ENCODE data around the gene TOR1AIP1.

TOR1AIP1 gene

DNA sequence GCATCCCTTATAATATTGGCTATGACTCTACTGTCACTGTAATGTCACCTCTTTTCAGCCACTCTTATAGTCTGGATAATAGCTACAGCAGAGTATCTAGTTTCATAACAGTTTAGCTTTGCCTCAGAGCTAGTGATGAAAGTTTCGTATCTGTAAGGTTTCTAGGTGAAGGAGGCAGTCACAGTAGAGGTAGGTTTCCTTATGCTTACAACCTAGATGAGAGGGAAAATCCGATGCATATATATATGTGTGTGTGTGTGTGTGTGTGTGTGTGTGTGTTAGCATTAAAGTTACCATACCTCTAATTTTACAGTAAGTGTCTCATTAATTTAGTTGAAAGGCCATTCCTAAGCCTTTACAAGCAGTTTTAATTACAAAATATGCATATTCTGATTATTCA, 2.3 kb upstream of the TOR1AIP1 start:
- no peak for DNase-seq (ENCODE audit: low read depth in 4 of 4, low spot score in 1 of 4)

DNA sequence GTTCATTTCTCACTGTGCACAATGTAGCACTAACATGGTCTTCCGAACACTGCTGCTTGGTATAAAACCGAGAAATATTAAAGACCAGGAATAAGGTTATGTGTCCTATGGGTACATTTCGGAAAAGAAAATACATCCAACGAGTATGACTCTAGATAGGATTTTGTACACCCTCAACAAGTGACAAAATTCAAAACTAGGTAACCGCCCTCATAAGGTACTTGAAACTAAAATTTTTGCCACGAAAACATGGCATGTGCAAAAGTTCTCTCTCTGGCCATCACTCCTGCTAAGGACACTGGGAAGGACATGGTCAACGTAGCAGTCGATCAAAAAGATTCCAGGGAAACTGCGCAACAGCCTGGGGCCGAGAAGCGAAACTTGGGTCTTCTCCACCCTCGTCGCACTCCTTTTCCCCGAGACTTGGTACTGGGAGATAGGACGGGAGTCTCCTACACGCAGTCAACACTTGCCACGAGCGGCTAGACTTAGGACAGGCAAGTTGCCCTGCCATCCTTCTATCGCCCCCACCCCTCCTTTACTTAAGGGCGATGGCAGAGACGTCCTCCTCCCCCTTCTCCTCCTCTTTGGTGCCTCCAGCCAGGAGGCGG, 338 bp upstream of the TOR1AIP1 start:
- DNase-seq (ENCODE audit: low read depth in 4 of 4, low spot score in 1 of 4), result no peak

DNA sequence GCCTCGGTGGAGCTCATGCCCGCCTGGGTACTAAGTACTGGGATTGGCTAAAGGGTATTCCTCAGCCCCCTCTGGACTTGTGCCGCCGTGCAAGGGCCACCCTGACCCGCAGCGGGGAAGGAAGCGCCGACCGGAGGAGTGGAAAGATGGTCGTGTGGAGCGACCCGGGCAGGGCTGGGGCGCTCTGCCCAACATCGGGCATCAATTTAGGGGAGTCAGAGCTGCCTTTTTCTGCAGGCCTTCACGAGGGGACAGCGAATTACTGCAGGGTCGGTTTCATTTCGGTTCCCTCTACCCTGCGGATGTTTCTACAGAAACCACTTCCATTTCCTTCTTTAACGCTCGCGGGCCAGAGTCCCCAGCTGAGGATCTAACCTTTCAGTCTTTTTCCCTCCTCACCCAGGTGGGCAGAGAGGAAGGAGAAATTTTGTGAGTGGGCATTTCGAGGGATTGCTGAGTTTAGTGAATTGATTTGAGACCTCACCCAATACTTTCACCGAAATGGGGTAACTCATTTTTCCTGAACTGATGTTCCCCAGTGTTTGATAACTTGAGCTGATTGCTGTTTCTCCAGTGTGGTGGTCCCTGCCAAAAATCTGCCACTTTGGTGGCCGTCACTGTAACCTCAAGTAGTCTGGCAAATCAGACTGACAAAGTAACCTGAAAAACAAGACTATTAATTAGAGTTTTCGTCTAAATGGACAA, 1.1 kb downstream of the TOR1AIP1 start:
- DNase-seq (ENCODE audit: low read depth in 4 of 4, low spot score in 1 of 4), result peak in 1 of 4 experiments; percentile 8

DNA sequence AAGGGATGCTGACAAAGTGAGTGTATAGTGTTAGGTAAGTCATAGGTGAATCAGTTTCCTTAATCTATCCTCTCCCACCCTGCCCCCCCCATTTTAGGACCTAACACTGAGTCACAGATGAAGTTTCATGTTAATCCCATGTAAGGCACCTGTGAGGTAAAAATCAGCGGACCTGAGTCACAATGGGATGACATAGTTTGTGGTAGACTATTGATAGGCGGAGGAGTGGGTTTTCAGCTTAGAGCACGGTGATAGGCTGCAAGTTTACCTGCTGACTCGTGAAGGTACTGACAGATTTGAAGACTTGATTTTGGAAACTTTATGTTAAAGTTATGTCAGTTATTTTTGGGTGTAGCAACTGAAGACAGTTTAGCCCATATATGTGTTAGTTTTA, 1.7 kb downstream of the TOR1AIP1 start:
- DNase-seq (ENCODE audit: low read depth in 4 of 4, low spot score in 1 of 4), result peak; percentile 9 to 49 (median 27)

DNA sequence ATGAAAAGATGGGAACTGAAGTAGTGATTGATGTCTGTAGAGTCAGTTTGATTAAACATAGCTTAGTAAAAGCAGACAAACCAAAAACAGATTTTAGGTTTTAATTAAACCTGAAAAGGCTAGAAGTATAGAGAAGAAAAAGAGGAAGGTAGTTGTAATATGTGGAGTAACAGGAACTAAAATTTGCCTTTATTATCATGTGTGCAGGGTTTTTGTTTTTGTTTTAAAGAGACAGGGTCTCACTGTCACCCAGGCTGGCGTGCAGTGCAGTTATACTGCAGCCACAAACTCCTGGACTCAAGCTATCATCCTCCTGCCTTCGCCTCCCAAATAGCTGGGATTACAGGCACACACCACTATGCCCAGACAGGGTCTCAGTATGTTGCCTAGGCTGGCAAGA, 6.0 kb downstream of the TOR1AIP1 start:
- no peak for DNase-seq (ENCODE audit: low read depth in 4 of 4, low spot score in 1 of 4)

DNA sequence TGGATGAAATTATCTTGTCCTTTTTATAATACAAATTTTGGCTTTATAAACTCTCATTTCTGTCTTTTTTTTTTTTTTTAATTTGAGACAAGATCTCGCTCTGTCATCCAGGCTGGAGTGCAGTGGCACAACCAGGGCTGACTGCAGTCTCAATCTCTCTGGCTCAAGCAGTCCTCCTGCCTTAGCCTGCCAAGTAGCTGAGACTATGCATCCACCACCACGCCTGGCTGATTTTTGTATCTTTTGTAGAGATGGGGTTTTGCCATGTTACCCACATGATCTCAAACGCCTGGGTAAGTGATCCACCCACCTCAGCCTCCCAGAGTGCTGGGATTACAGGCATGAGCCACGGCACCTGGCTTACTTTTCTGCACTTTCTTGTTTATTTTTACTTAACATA, 7.5 kb downstream of the TOR1AIP1 start:
- DNase-seq (ENCODE audit: low read depth in 4 of 4, low spot score in 1 of 4), result no peak

DNA sequence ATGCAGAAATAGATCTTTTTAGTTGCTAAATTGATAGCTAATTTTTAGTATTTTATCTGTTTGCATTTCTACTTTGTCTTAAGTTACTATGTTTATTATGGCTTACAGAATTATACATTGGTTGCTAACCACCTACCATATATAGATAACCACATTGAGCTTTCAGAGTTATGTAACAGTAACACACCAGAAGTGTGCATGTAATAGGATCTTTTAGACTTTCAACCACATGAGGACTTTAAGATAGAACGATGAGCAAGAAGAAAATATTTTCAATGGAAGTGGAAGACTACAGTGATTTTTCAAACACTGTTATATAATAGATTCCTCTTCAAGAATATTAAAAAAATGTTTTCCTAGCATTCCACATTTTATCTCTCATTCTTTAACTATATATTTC, 28.8 kb downstream of the TOR1AIP1 start:
- DNase-seq (ENCODE audit: low read depth in 4 of 4, low spot score in 1 of 4), result no peak

DNA sequence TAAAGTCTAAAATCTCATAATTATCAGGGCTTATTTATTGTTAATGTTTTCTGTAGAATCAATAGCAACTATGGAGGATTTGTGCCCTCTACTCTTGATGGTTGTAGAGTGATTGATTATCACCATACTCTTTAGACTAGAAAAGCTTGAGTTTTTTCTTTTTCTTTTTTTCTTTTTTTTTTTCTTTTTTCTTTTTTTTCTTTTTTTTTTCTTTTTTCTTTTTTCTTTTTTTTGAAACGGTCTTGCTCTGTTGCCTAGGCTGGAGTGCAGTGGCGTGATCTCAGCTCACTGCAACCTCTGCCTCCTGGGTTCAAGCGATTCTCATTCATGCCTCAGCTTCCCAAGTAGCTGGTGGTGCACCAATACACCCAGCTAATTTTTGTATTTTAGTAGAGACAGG, 29.7 kb downstream of the TOR1AIP1 start:
- DNase-seq (ENCODE audit: low read depth in 4 of 4, low spot score in 1 of 4), result no peak

DNA sequence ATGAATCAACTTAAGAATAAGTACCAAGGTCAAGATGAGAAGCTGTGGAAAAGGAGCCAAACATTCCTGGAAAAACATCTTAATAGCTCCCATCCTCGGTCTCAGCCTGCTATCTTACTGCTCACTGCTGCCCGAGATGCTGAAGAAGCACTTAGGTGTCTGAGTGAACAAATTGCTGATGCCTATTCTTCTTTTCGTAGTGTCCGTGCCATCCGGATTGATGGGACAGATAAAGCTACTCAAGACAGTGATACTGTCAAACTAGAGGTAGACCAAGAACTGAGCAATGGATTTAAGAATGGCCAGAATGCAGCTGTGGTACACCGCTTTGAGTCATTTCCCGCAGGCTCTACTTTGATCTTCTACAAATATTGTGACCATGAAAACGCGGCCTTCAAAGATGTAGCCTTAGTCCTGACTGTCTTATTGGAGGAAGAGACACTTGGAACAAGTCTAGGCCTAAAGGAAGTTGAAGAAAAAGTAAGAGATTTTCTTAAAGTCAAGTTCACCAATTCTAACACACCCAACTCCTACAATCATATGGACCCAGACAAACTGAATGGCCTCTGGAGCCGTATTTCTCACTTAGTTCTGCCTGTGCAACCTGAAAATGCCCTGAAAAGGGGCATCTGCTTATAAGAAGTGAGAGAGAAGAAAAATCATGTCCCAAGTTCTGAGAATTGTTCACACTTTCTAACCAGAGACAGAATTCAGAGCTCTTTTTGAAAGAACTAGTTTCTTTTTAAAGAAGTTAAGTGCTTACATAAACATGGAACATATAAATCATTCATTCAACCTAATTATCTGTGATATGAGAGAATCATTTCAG, 35.7 kb downstream of the TOR1AIP1 start:
- no peak for DNase-seq (ENCODE audit: low read depth in 4 of 4, low spot score in 1 of 4)

DNA sequence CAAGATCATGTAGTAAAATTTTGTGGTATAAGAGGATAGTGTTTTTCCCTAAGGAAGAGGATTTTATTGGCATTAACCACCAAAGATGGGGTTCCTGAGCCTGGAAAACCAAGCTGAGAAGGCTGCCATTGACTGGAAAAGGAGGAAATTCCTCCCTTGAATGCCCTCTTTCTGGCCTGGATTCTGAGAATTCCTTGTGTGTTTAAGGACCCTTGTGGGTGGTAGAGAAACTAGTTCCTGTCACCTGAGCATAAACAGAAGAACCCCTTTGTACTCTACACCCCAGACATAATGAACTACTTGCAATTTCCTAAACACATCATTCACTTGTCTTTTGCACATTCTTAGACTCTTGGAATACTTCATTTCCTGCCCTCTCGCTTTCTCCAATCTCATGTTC, 39.4 kb downstream of the TOR1AIP1 start:
- DNase-seq (ENCODE audit: low read depth in 4 of 4, low spot score in 1 of 4), result no peak

DNA sequence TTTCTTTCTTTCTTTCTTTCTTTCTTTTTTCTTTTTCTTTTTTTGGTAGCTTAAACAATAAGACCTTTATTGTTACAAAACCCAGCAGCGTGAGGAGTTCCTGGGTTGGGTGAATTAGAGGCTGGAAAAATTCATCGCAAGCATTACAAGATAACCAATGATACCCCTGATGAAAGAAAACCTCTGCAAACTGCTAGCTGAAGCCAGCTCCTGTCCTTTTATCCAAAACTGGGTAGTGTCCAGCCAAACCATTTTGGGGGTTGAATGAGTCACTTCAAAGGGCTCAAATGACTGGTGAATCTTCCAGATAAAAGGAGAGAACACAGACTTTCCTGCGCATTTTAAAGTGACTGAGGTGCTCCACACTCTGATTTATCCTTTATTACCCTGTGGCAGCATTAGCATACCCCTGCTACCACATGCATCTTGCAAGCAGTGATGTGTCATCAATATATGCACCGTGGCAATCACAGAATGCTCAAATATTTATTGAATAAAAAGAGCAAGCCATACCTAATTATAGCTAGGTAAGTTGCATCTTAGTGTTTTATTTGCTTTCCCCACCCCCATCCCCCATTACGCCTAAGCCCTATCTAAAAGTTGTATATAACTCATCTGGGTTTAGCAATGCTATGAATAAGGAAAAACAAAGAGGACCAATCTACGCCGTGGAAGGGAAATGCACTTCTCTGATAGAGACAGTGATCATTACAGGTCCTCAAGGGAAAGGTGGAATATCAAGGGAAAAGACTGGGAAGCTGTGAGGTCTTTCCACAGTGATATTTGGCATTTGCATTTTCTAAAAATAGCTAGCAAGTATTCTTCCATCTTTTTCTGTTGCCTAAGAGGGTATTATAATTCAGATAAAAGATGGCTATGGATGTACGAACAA, 40.1 kb downstream of the TOR1AIP1 start:
- DNase-seq (ENCODE audit: low read depth in 4 of 4, low spot score in 1 of 4), result no peak

DNA sequence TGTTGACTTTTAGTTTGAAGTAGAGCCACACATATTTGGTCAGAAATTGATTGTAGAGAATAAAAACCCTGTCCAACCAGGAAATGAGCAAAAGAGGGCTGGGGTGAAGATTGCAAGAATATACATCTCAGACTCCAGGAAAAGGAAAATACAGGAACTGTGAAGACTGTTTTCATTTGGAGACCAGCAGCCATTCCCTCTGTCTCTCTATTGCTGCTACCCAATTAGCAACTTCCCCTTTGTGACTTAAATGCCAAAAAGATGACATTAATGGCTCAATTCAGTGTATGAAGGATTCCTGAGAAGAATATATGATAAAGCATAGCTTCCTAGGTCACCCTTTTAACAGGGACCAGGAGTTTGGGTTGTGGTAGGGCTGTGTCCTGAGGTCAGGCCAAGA, 40.9 kb downstream of the TOR1AIP1 start:
- DNase-seq (ENCODE audit: low read depth in 4 of 4, low spot score in 1 of 4), result no peak

DNA sequence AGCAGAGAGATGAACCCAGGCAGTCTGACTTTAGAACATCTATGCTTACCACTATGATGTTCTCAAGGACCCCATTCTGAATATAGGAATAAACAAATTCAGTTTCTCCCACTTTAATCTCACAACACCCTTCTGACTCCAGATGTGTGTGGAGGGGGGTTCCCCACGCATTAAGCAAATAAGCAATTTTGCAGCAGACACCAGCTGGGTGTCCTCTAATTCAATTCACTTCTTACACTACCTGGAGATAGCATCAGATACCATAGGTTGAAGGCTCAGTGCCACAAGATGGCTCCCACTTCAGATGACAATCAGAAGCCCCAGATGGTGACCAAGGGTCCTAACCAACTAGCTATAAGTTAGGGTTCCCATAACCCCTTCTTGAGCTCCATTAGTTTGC, 42.2 kb downstream of the TOR1AIP1 start:
- no peak for DNase-seq (ENCODE audit: low read depth in 4 of 4, low spot score in 1 of 4)

DNA sequence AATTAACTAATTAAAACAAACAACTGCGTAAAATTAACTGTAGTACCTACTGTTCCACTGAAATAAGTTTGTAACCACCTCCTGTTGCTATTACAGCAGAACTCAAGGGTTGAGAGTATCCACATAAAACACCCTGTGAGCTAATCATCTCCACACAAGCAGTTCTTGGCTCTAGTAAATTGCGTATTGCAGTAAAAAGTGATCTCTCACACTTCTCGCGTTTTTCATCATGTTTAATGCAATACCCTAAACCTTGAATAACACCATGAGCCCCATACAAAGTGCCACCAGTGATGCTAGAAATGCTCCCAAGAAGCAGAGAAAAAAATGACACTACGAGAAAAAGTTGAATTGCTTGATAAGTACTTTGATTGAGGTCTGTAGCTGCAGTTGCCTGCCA, 43.2 kb downstream of the TOR1AIP1 start:
- DNase-seq (ENCODE audit: low read depth in 4 of 4, low spot score in 1 of 4), result no peak

DNA sequence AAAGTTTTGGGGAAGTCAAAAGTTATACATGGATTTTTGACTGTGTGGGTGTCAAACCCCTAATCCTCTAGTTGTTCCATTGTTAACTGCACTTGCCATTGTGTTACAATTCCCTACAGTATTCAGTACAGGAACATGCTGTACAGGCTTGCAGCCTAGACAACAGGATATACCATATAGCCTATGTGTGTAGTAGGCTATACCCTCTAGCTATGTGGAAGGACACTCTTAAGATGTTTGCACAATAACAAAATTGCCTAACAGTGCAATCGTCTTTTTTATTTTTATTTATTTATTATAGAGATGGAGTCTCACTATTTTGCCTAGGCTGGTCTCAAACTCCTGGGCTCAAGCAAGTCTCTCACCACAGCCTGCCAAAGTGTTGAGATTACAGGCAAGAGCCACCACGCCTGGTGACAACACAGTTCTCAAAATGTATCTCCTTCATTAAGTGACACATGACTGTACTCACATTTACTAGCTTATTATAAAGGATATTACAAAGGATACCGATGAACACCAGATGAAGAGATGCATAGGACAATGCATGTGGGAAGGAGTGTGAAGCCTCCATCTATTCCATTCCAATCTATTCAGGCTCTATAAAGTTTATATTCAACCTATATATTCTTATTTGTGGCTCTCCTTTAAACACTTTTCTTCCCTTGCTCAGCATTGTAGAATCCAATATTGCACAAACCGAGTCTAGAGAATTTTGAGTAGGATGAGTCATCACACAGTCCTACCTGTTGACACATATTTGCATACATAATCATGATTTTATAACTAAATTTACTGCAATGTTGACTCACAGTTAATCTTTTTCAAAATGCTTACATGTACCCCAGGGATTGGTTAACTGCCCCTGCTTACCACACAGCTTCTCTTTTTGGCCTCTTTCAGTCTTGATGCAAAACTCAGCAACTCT, 44.1 kb downstream of the TOR1AIP1 start:
- no peak for DNase-seq (ENCODE audit: low read depth in 4 of 4, low spot score in 1 of 4)

DNA sequence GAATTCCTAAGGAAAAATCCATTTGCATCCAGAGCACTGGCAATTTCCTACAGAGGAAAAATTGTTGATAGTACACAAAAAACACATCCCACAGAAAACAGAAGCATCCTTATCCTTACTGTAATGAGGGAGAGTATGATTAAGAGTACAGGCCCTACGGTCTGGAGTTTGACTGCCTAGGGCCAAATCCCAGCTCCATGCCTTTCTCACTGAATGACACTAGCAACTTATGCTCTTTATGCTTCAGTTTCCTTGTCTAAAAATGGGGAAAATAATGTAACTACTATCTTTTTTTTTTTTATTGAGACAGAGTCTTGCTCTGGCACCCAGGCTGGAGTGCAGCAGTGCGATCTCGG, 44.7 kb downstream of the TOR1AIP1 start:
- no peak for DNase-seq (ENCODE audit: low read depth in 4 of 4, low spot score in 1 of 4)

DNA sequence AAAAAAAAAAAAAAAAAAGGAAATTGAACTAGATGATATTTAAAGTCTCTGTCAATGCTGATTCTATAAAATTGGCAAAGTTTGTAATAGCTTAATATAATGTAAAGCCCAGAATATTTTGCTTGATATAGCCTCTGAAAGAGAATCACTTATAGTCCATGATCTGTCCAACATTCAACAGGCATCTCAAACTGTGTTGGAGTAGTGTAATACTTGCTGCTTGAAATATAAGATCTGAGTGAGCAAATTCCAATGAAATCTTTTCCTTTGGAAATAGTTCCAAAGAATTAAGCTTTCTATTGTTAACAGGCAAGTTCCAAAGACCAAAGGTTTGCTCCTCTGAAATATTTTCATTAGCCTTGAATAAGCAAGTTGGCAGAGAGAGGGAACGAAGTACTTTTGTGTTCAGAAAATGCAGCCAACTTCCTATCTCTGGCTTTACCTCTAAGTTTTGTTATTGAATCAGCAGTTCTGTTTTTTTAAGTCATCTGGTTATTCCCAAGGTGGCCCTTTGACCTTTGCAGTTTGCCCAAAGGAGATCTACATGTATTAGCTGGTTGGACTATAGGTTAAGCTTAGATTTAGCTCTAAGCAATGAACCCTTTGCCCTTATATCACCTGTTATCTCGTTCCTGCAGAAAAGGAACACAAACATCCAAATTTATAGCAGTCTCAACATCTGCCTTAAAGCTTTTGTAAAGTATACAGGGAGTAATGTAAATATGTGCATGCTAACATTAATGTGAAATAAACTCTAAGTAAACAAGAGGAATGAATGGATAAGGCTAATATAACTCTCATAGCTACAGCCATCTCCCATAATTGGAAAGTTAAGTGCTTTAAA, 48.1 kb downstream of the TOR1AIP1 start:
- no peak for DNase-seq (ENCODE audit: low read depth in 4 of 4, low spot score in 1 of 4)

DNA sequence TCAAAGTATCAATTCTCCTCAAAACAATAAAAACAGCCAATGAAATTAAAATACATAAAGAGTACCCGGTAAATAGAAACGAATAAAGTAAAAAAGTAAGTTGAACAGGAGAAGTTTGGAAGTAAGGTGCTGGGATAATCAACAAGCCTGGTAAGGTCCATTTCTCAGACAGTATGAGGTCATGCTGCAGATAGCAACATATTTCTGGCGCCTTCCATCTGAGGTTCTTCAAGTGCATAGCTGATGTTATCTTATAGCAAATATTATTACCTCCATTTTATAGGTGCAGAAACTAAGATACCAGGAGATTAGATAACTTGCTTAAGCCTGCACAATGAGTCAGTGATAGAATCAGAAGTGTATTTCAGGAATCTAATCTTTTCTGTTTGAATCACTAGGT, 48.8 kb downstream of the TOR1AIP1 start:
- no peak for DNase-seq (ENCODE audit: low read depth in 4 of 4, low spot score in 1 of 4)

DNA sequence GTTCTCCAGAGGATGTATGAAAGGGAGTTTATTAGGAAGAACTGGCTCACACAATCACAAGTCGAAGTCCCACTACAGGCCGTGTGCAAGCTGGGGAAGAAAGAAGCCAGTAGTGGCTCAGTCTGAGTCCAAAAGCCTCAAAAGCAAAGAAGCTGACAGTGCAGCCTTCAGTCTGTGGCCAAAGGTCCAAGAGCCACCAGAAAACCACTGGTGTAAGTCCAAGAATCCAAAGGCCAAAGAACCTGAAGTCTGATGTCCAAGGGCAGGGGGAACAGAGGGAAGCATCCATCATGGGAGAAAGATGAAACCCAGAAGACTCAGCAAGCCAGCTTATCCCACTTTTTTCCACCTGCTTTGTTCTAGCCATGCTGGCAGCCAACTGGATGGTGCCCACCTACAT, 51.1 kb downstream of the TOR1AIP1 start:
- no peak for DNase-seq (ENCODE audit: low read depth in 4 of 4, low spot score in 1 of 4)

Data from stimulated activated CD4-positive, alpha-beta T cell treated with anti-CD3 and anti-CD28 coated beads, Interleukin-1b, Interleukin-23, amount 100 ng/mL, for 24 hours (primary cell).